HCT116 (cell line): ENCODE measurements around the gene PTGR3.

Source experiments
- CEBPB ChIP-seq: IDR thresholded peaks from 2 replicates; pipeline ENCODE4 v1.6.1; 2012; ENCODE audit warnings: low read depth
- EZH2 ChIP-seq: fragments of 200-600 bp; sonication (generic); IDR thresholded peaks from 2 replicates; pipeline ENCODE4 v1.6.1; 2017; ENCODE audit warnings: antibody characterized with exemption, mixed run types
- JUND ChIP-seq: IDR thresholded peaks from 2 replicates; pipeline ENCODE4 v1.6.1; 2012
- POLR2A ChIP-seq: IDR thresholded peaks from 2 replicates; pipeline ENCODE4 v1.7.0; 2011; ENCODE audit warnings: borderline replicate concordance; ENCODE audit not compliant: insufficient read depth, insufficient read length; ENCODE audit errors: extremely low read depth
- POLR2AphosphoS5 ChIP-seq: IDR thresholded peaks from 2 replicates; pipeline ENCODE4 v1.6.1; 2011; ENCODE audit warnings: mild to moderate bottlenecking, low read depth, low read length, moderate library complexity
- SIN3A ChIP-seq: IDR thresholded peaks from 2 replicates; pipeline ENCODE4 v1.6.1; 2012; ENCODE audit warnings: low read depth
- SP1 ChIP-seq: IDR thresholded peaks from 2 replicates; pipeline ENCODE4 v1.6.1; 2012; ENCODE audit warnings: low read depth
- TCF7L2 ChIP-seq: IDR thresholded peaks from 2 replicates; pipeline ENCODE4 v1.7.0; 2011; ENCODE audit warnings: borderline replicate concordance, inconsistent platforms; ENCODE audit not compliant: insufficient read depth, insufficient read length; ENCODE audit errors: extremely low read depth
- TF ChIP-seq, protein P1 (sequence below), 3 experiments: fragments of 200-600 bp in 1 of 3; sonication (generic) in 1 of 3; IDR thresholded peaks in 2 of 3; conservative IDR thresholded peaks in 1 of 3; 2 replicates each; pipeline ENCODE4 v1.5.1; 2012 to 2017; ENCODE audit warnings: low read depth in 2 of 3, low read length in 2 of 3, antibody characterized with exemption in 1 of 3, borderline replicate concordance in 1 of 3, control low read depth in 1 of 3, mild to moderate bottlenecking in 1 of 3, mixed read lengths in 1 of 3, mixed run types in 1 of 3, moderate library complexity in 1 of 3; ENCODE audit not compliant: insufficient read depth in 1 of 3
- TF ChIP-seq, protein P2 (sequence below): IDR thresholded peaks from 2 replicates; pipeline ENCODE4 v1.6.1; 2011; ENCODE audit warnings: mild to moderate bottlenecking, low read length, moderate library complexity; ENCODE audit not compliant: insufficient replicate concordance; ENCODE audit errors: extremely low read depth
- TF ChIP-seq, protein P3 (sequence below): IDR thresholded peaks from 2 replicates; pipeline ENCODE4 v1.6.1; 2012; ENCODE audit warnings: low read depth

DNA sequence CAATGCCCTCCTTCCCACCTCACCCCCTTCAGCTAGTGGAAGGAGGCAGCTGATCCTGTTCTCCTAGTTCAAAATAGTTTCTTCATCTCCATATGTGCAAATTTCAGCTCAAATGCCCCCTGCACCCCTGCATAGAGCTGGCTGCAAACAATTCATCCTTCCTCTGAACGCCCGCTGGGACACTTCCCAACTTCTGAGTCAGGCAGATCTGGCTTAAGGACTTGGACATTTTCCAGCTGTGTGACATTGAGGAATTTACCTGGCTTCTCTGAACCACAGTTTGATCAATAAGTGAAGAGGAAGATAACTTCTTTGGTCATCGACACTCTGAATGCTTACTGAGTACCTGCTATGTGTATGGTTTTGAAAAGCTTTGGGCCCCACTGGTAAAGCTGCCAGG lies 23.5 kb downstream of the PTGR3 start:
- TF ChIP-seq POLR2AphosphoS5 (no peak), JUND (no peak), SIN3A (no peak), CEBPB (no peak), EZH2 (no peak), POLR2A (no peak), SP1 (no peak), TCF7L2 (no peak)
- TF ChIP-seq, protein P1, sequence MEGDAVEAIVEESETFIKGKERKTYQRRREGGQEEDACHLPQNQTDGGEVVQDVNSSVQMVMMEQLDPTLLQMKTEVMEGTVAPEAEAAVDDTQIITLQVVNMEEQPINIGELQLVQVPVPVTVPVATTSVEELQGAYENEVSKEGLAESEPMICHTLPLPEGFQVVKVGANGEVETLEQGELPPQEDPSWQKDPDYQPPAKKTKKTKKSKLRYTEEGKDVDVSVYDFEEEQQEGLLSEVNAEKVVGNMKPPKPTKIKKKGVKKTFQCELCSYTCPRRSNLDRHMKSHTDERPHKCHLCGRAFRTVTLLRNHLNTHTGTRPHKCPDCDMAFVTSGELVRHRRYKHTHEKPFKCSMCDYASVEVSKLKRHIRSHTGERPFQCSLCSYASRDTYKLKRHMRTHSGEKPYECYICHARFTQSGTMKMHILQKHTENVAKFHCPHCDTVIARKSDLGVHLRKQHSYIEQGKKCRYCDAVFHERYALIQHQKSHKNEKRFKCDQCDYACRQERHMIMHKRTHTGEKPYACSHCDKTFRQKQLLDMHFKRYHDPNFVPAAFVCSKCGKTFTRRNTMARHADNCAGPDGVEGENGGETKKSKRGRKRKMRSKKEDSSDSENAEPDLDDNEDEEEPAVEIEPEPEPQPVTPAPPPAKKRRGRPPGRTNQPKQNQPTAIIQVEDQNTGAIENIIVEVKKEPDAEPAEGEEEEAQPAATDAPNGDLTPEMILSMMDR (IDR thresholded peaks at IDR 0.05 in 2 of 3, conservative IDR thresholded peaks at IDR 0.05 in 1 of 3; ENCODE audit: borderline replicate concordance in 1 of 3, insufficient read depth in 1 of 3, low read depth in 2 of 3, low read length in 2 of 3), result no peak
- TF ChIP-seq, protein P2, sequence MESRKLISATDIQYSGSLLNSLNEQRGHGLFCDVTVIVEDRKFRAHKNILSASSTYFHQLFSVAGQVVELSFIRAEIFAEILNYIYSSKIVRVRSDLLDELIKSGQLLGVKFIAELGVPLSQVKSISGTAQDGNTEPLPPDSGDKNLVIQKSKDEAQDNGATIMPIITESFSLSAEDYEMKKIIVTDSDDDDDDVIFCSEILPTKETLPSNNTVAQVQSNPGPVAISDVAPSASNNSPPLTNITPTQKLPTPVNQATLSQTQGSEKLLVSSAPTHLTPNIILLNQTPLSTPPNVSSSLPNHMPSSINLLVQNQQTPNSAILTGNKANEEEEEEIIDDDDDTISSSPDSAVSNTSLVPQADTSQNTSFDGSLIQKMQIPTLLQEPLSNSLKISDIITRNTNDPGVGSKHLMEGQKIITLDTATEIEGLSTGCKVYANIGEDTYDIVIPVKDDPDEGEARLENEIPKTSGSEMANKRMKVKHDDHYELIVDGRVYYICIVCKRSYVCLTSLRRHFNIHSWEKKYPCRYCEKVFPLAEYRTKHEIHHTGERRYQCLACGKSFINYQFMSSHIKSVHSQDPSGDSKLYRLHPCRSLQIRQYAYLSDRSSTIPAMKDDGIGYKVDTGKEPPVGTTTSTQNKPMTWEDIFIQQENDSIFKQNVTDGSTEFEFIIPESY, result no peak
- TF ChIP-seq, protein P3, sequence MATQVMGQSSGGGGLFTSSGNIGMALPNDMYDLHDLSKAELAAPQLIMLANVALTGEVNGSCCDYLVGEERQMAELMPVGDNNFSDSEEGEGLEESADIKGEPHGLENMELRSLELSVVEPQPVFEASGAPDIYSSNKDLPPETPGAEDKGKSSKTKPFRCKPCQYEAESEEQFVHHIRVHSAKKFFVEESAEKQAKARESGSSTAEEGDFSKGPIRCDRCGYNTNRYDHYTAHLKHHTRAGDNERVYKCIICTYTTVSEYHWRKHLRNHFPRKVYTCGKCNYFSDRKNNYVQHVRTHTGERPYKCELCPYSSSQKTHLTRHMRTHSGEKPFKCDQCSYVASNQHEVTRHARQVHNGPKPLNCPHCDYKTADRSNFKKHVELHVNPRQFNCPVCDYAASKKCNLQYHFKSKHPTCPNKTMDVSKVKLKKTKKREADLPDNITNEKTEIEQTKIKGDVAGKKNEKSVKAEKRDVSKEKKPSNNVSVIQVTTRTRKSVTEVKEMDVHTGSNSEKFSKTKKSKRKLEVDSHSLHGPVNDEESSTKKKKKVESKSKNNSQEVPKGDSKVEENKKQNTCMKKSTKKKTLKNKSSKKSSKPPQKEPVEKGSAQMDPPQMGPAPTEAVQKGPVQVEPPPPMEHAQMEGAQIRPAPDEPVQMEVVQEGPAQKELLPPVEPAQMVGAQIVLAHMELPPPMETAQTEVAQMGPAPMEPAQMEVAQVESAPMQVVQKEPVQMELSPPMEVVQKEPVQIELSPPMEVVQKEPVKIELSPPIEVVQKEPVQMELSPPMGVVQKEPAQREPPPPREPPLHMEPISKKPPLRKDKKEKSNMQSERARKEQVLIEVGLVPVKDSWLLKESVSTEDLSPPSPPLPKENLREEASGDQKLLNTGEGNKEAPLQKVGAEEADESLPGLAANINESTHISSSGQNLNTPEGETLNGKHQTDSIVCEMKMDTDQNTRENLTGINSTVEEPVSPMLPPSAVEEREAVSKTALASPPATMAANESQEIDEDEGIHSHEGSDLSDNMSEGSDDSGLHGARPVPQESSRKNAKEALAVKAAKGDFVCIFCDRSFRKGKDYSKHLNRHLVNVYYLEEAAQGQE, result no peak
